ENCODE measurements around the gene PDE6A.
A peak's percentile ranks its signal among the peaks of the same experiment; 100 is the strongest.

The PDE6A gene

GRCh38 chr5:149827086-149827485 lies 117.5 kb downstream of the PDE6A start:
- Histone ChIP-seq H3K9me3 (ENCODE audit: control insufficient read depth, low read length) (no peaks in the 10 kb centered on the region), H3K4me2 (ENCODE audit: low read length) (no peak overlapping the region), H3K36me3 (ENCODE audit: control insufficient read depth, insufficient read depth, low read length) (no peaks in the 10 kb centered on the region), H3K4me1 (peaks cover 16% of the 10 kb centered on the region), H3K79me2 (peaks cover 30% of the 10 kb centered on the region), H3K27ac (no peak overlapping the region), H3K4me3 (ENCODE audit: low read depth, low read length) (no peak overlapping the region), H2AFZ (no peak overlapping the region), H3K9ac (no peak overlapping the region), H3K27me3 (ENCODE audit: control insufficient read depth, insufficient read depth, low read length) (no peaks in the 10 kb centered on the region)
- TF ChIP-seq CTCF (IDR thresholded peaks at IDR 0.05): no peak

- TF ChIP-seq CTCF (IDR thresholded peaks at IDR 0.05): no peak
- Histone ChIP-seq H3K27me3 (ENCODE audit: control insufficient read depth, insufficient read depth, low read length) (no peaks in the 10 kb centered on the region), H3K4me3 (ENCODE audit: low read depth, low read length) (no peak overlapping the region), H3K4me1 (peaks cover 16% of the 10 kb centered on the region), H3K4me2 (ENCODE audit: low read length) (no peak overlapping the region), H3K79me2 (peaks cover 34% of the 10 kb centered on the region), H3K36me3 (ENCODE audit: control insufficient read depth, insufficient read depth, low read length) (no peaks in the 10 kb centered on the region), H3K9me3 (ENCODE audit: control insufficient read depth, low read length) (no peaks in the 10 kb centered on the region), H3K27ac (no peak overlapping the region), H2AFZ (no peak overlapping the region), H3K9ac (no peak overlapping the region)
Measured at GRCh38 chr5:149826574-149826973, 118.0 kb downstream of the PDE6A start.

GRCh38 chr5:149824846-149825245 lies 119.7 kb downstream of the PDE6A start:
- peaks cover 16% of the 10 kb centered on the region for H3K4me1 ChIP-seq
- H3K9me3 ChIP-seq (ENCODE audit: control insufficient read depth, low read length): no peaks in the 10 kb centered on the region
- H2AFZ ChIP-seq: no peak overlapping the region
- H3K79me2 ChIP-seq: peaks cover 48% of the 10 kb centered on the region
- no peak overlapping the region for H3K4me2 ChIP-seq (ENCODE audit: low read length)
- no peak overlapping the region for H3K9ac ChIP-seq
- no peak for TF ChIP-seq CTCF (IDR thresholded peaks at IDR 0.05)
- no peaks in the 10 kb centered on the region for H3K36me3 ChIP-seq (ENCODE audit: control insufficient read depth, insufficient read depth, low read length)
- no peak overlapping the region for H3K27ac ChIP-seq
- no peaks in the 10 kb centered on the region for H3K27me3 ChIP-seq (ENCODE audit: control insufficient read depth, insufficient read depth, low read length)
- H3K4me3 ChIP-seq (ENCODE audit: low read depth, low read length): no peak overlapping the region

- H3K27me3 ChIP-seq (ENCODE audit: control insufficient read depth, insufficient read depth, low read length): no peaks in the 10 kb centered on the region
- H3K36me3 ChIP-seq (ENCODE audit: control insufficient read depth, insufficient read depth, low read length): no peaks in the 10 kb centered on the region
- H3K4me3 ChIP-seq (ENCODE audit: low read depth, low read length): no peak overlapping the region
- peak overlapping the region; percentile 25 for H3K27ac ChIP-seq
- H3K9me3 ChIP-seq (ENCODE audit: control insufficient read depth, low read length): no peaks in the 10 kb centered on the region
- H3K4me2 ChIP-seq (ENCODE audit: low read length): no peak overlapping the region
- peaks cover 16% of the 10 kb centered on the region for H3K4me1 ChIP-seq
- no peak for TF ChIP-seq CTCF (IDR thresholded peaks at IDR 0.05)
- no peak overlapping the region for H2AFZ ChIP-seq
- H3K79me2 ChIP-seq: peaks cover 50% of the 10 kb centered on the region
- no peak overlapping the region for H3K9ac ChIP-seq
Measured at GRCh38 chr5:149824120-149824519, 120.5 kb downstream of the PDE6A start.

GRCh38 chr5:149823375-149823774 lies 121.2 kb downstream of the PDE6A start:
- Histone ChIP-seq H3K9ac (no peak overlapping the region), H2AFZ (no peak overlapping the region), H3K4me1 (peaks cover 16% of the 10 kb centered on the region), H3K79me2 (peaks cover 51% of the 10 kb centered on the region), H3K27me3 (ENCODE audit: control insufficient read depth, insufficient read depth, low read length) (no peaks in the 10 kb centered on the region), H3K27ac (peak overlapping the region; percentile 25), H3K4me2 (ENCODE audit: low read length) (no peak overlapping the region), H3K9me3 (ENCODE audit: control insufficient read depth, low read length) (no peaks in the 10 kb centered on the region), H3K4me3 (ENCODE audit: low read depth, low read length) (no peak overlapping the region), H3K36me3 (ENCODE audit: control insufficient read depth, insufficient read depth, low read length) (no peaks in the 10 kb centered on the region)
- no peak for TF ChIP-seq CTCF (IDR thresholded peaks at IDR 0.05)

Measured in parathyroid adenoma (tissue), 2 donors.